Measurements from ENCODE around the gene TMPRSS13.
"Not testable (repeated sequence)": the region's sequence is repeated elsewhere in the genome, so short reads cannot be mapped to it uniquely, and the experiment has no call there.

TMPRSS13 gene

DNA sequence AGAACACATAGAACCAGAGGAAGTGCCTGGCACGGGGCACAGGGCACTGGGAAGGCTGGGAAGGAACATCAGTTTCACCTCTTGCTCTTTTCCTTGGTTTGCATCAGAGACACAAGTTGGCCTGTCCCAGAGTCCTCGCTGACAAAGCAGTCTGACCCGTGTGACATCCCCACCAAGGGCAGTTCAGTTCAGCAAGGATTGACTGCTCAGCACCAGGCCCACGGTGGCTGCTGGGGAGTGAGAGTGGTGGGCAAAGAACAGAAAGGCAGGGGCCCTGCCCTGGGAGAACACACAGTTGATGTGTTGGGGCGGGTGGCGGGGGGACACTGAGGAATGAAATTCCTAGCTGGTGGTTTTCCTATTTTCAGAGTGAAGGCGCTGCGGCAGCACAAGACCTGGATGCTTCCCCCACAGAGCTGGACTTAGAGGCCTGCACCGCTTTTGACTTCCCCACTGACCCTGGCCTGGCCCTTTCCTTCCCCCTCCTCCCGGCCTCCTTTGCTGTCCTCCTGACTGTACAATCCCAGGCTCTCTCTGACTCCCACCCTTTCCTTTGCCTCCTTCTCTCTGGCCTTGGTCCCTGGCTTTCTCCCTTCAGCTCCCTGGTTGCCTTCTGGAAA, 2.2 kb upstream of the TMPRSS13 start:
- Histone ChIP-seq H3K4me3 (no peak overlapping the region), H3K36me3 (replicated peaks) (no peaks in the 10 kb centered on the region), H3K27me3 (ENCODE audit: low read depth) (peaks cover 21% of the 10 kb centered on the region), H3K9me3 (no peaks in the 10 kb centered on the region), H3K4me1 (0 out of 2 replicates have a peak, but pooled peaks cover 2% of the 10 kb centered on the region)
- no peak for DNase-seq (ENCODE audit: low spot score in 2 of 2)
- in situ Hi-C loops (cut with MboI; ENCODE audit: low sequenced_read_pairs) = no loop called here

DNA sequence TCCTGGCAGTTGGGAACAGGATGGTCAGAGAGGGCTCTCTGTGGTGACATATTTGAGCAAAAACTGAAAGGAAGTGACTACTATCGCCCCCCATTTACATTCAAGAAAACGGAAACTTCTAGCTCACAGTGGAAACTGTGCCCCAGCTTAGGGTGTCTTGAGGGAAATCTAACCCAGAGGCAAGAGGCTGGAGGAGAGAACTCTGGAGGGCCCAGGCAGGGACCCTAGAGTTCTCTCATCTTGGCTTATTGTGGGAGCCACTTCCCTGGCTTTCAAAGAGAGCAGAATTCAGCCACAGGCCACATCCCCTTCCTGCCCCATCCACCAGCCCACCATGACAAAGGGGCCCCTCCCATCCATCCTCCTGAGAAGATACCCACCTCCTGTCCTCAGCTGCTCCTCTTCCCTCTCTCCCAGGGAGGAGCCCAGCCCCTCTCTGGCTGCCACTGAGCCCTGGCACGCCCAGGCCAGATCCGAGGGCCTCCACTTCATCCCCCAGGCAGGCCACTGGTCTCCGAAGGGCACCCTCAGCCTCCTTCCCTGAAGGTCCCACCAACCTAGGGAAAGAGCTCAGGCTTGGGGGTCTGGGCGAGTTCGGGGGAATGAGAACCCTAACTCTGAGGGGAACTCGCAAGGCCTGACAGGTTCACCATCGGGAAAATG, 1.6 kb upstream of the TMPRSS13 start:
- Histone ChIP-seq H3K4me1 (0 out of 2 replicates have a peak, but pooled peaks cover 2% of the 10 kb centered on the region), H3K4me3 (no peak overlapping the region), H3K36me3 (replicated peaks) (no peaks in the 10 kb centered on the region), H3K9me3 (no peaks in the 10 kb centered on the region), H3K27me3 (ENCODE audit: low read depth) (peaks cover 22% of the 10 kb centered on the region)
- in situ Hi-C loops (cut with MboI; ENCODE audit: low sequenced_read_pairs) = no loop called here
- DNase-seq (ENCODE audit: low spot score in 2 of 2) = no peak

DNA sequence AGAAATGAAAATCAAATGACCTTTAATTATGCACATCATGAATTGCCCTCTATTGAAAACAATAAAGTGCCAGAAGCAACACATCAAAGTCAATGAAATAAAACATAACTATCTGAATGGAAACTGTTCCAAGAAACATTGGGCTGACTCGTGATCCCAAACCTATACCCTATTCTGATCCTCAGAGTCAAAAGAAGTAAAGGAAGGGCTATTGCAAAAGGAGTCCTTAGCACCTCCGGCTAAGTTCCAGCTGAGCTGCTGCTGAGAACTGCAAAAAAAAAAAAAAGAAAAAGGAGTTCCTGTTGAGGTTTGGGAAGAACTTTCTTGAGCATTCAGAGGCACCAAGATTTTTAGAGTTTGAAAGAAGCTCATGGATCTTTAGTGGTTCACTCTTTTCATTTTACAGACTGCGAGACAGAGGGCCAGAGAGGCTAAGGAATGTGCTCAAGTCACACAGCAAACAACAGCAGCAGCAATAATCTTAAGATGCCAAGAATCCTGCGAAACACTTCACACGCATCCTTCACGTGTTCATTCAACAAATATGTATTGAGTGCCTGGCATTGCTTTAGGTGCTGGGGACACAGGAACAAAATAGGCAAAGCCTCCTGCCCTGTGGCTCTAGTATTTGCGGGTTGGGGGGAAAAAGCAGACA, 841 bp upstream of the TMPRSS13 start:
- in situ Hi-C loops (cut with MboI; ENCODE audit: low sequenced_read_pairs) = no loop called here
- H3K4me3 ChIP-seq = no peak overlapping the region
- H3K9me3 ChIP-seq = no peaks in the 10 kb centered on the region
- H3K27me3 ChIP-seq (ENCODE audit: low read depth) = peaks cover 22% of the 10 kb centered on the region
- DNase-seq (ENCODE audit: low spot score in 2 of 2) = no peak
- H3K36me3 ChIP-seq (replicated peaks) = no peaks in the 10 kb centered on the region
- 0 out of 2 replicates have a peak, but pooled peaks cover 2% of the 10 kb centered on the region for H3K4me1 ChIP-seq

DNA sequence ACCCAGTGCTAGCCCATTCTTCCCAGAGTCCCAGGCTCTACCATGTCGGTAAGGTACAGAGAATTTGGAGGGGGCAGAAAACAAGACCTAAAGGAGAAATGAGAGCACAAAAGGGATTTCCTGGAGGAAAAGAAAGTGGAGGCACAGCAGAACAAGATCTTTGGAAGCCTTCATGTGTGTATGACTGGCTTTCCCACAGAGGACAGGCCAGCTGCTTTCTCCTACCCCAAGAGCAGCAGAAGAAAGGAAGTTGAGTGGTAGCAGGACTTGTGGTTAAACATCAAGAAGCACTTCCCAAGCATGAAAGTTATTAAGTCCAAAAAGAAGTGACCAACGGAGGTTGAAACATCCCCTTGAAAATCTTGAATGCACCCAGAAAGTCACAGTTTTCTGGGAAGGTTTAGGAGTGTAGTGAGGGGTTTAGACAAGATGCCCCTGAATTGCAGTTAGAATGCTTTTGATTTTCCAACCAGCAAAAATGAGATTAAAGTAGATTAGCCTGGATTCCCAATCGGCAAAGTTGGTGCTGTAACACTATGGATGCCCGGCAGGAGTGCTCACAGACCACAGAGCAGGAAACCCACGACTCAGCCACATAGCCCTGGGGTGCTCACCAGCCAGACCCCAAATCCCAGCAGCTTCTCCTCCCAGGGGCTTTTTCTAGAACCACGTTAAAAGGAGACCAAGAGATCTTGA, 608 bp downstream of the TMPRSS13 start:
- no peaks in the 10 kb centered on the region for H3K36me3 ChIP-seq (replicated peaks)
- in situ Hi-C loops (cut with MboI; ENCODE audit: low sequenced_read_pairs) = no loop called here
- no peak for DNase-seq (ENCODE audit: low spot score in 2 of 2)
- no peak overlapping the region for H3K4me3 ChIP-seq
- peaks cover 22% of the 10 kb centered on the region for H3K27me3 ChIP-seq (ENCODE audit: low read depth)
- H3K4me1 ChIP-seq = 0 out of 2 replicates have a peak, but pooled peaks cover 2% of the 10 kb centered on the region
- H3K9me3 ChIP-seq = no peaks in the 10 kb centered on the region

DNA sequence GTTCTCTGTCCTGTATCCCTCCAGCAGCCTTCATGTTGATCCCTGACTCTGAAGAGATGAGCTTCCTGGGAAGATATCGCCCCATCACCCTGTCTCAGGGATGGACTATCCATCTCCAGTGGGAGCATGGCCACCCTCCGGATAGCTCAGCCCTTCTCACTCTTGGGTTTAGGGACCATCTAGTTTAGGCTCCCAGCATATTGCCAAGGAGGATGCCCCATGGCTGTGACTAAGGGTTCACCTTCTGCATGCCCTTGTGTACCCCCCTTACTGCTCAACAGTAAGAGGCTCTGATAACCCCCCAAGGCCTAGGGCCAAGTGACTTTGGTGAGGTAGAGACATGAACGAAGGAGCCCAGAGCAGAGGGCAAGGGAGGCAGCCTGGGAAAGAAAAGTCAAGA, 1.3 kb downstream of the TMPRSS13 start:
- no peaks in the 10 kb centered on the region for H3K36me3 ChIP-seq (replicated peaks)
- peaks cover 22% of the 10 kb centered on the region for H3K27me3 ChIP-seq (ENCODE audit: low read depth)
- H3K9me3 ChIP-seq = no peaks in the 10 kb centered on the region
- in situ Hi-C loops (cut with MboI; ENCODE audit: low sequenced_read_pairs) = no loop called here
- no peak for DNase-seq (ENCODE audit: low spot score in 2 of 2)
- 0 out of 2 replicates have a peak, but pooled peaks cover 2% of the 10 kb centered on the region for H3K4me1 ChIP-seq
- H3K4me3 ChIP-seq = no peak overlapping the region

DNA sequence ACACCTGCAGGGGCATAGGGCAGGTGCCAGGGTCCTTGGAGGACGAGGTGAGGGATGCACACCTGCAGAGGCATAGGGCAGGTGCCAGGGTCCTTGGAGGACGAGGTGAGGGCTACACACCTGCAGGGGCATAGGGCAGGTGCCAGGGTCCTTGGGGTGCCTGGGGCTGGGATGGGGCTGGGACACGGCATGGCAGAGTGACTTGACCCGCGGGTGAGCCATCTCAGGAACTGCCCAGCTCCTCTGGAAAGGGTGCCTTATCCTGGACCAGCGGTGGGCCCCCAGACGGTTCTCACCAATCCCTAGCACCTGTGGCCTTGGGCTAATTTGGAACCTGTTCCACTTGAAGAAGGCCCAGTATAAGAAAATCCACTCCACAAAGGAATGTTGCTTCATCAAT, 3.0 kb downstream of the TMPRSS13 start:
- H3K27me3 ChIP-seq (ENCODE audit: low read depth) = peaks cover 22% of the 10 kb centered on the region
- H3K9me3 ChIP-seq; H3K4me3 ChIP-seq; H3K36me3 ChIP-seq (replicated peaks); H3K4me1 ChIP-seq; DNase-seq (ENCODE audit: low spot score in 2 of 2); in situ Hi-C loops (cut with MboI; ENCODE audit: low sequenced_read_pairs): not testable (repeated sequence)

DNA sequence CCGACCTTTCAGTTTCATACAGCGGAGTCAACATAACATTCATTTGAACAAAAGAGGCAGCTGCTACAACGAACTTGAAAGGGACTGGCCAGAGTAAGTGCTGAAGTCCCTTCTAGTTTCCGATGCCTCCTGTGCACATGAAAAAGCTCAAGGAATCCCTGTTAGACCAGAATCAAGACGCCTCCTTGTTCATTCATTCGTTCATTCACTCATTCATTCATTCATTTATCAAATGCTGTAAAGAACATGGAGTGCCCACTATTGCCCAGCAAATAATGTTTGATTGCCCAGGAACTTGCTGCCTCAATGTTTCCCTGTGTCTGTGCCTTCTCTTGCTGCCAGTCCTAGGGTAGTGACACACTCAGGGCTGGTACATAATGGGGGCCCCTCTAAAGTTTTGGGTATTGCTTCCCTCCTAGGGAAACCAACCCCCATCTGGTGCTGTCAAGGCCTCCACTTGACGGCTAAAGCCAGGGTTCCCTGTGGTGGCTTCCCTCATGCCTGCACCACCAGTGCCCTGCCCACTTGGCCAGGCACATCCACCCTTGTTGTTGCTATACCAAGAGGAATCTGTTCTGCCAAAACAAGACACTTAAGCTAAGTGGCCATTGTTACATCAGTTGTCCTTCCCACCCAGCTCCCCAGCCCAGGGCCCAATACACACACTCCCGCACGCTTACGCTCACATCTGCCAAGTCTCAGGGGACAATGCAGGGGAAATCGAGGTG, 3.8 kb downstream of the TMPRSS13 start:
- no peak for DNase-seq (ENCODE audit: low spot score in 2 of 2)

DNA sequence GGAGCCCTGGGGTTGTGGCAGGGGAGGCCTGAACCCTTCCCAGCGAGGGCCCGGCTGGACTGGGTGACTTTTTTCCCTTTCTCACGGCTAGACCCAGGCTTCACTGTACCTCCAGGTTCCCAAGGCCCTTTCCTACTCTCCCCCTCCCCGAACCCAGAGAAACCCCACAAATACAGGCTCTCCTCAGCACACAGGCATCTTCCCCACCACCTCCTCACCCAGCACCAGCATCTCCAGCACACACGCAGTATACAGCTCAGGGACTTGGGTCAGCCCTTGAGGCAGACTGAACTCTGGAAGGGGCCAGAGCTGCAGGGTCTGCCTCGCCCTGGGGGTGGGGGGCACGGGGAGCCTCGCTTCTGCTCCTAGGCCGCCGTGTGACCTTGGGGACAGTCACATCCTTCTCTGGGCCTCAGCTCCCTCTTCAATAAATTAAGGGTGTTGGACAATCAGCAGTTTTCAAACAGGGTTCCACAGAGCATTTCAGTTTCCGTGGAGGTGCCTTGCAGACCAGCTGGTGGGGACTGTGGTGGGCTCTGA, 4.5 kb downstream of the TMPRSS13 start:
- H3K4me3 ChIP-seq = no peak overlapping the region
- H3K4me1 ChIP-seq = 0 out of 2 replicates have a peak, but pooled peaks cover 2% of the 10 kb centered on the region
- no peak for DNase-seq (ENCODE audit: low spot score in 2 of 2)
- in situ Hi-C loops (cut with MboI; ENCODE audit: low sequenced_read_pairs) = no loop called here
- H3K9me3 ChIP-seq = no peaks in the 10 kb centered on the region
- H3K27me3 ChIP-seq (ENCODE audit: low read depth) = peaks cover 22% of the 10 kb centered on the region
- H3K36me3 ChIP-seq (replicated peaks) = no peaks in the 10 kb centered on the region

More for the DNA sequence above, 3.8 kb downstream of the TMPRSS13 start:
- in situ Hi-C loops (cut with MboI; ENCODE audit: low sequenced_read_pairs) = no loop called here
- no peaks in the 10 kb centered on the region for H3K9me3 ChIP-seq
- H3K27me3 ChIP-seq (ENCODE audit: low read depth) = peaks cover 22% of the 10 kb centered on the region
- H3K36me3 ChIP-seq (replicated peaks) = no peaks in the 10 kb centered on the region
- 0 out of 2 replicates have a peak, but pooled peaks cover 2% of the 10 kb centered on the region for H3K4me1 ChIP-seq
- no peak overlapping the region for H3K4me3 ChIP-seq

DNA sequence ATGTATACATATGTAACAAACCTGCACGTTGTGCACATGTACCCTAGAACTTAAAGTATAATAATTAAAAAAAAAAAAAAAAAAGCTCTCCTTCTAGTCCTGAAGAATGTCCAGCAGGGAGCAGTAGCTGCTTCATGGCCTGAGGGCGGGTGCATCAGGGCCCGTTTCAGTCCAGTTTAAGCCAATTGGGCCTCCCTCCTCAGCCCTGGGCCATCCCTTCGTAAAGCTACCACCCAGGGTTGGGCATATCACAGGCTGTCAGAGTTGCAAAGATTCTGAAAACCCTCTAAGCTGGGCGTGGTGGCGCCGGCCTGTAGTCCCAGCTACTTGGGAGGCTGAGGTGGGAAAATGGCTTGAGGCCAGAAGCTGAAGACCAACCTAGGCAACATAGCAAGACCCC, 5.4 kb downstream of the TMPRSS13 start:
- Histone ChIP-seq H3K9me3 (no peaks in the 10 kb centered on the region), H3K4me1 (0 out of 2 replicates have a peak, but pooled peaks cover 2% of the 10 kb centered on the region), H3K36me3 (replicated peaks) (no peaks in the 10 kb centered on the region), H3K4me3 (no peak overlapping the region), H3K27me3 (ENCODE audit: low read depth) (peaks cover 22% of the 10 kb centered on the region)
- DNase-seq (ENCODE audit: low spot score in 2 of 2) = no peak
- in situ Hi-C loops (cut with MboI; ENCODE audit: low sequenced_read_pairs) = no loop called here

DNA sequence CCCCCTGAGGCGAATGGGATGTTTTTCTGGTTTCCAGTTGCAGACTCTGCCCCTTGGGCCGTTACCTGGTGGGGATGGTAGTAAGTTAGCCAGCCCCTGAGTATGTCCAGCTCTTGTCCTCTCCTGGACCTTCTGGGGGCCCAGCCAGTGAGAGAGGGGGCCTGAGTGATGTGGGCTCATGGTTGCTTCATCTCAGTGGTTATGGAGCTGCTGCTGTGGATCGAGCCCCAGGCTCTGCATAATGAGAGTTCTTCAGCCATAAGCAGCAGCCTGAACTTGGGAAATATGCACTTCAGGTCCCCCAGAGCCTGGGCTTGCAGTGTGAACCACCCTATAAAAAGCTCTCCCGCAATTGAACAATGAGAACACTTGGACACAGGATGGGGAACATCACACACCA, 5.9 kb downstream of the TMPRSS13 start:
- in situ Hi-C loops (cut with MboI; ENCODE audit: low sequenced_read_pairs) = no loop called here
- DNase-seq (ENCODE audit: low spot score in 2 of 2) = no peak
- 0 out of 2 replicates have a peak, but pooled peaks cover 2% of the 10 kb centered on the region for H3K4me1 ChIP-seq
- H3K36me3 ChIP-seq (replicated peaks) = no peaks in the 10 kb centered on the region
- H3K4me3 ChIP-seq = no peak overlapping the region
- H3K27me3 ChIP-seq (ENCODE audit: low read depth) = peaks cover 20% of the 10 kb centered on the region
- no peaks in the 10 kb centered on the region for H3K9me3 ChIP-seq

DNA sequence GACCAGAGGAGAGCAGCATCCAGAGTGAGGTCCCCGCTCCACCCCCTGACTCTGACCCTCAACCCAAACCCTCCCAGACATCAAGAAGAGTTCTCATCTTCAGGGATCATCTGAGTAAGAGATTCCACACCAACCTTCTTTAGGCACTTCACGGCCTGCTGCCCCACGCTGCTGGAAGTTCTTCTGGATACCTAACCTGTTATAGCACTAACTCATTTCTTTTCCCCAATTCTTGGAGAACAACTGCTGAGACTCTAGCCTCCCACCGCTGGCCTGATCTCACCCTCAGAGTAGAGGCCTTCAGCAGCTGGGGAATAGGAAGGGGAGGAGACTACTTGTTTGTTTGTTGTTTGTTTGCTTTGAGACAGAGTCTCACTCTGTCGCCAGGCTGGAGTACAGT, 7.3 kb downstream of the TMPRSS13 start:
- no peaks in the 10 kb centered on the region for H3K36me3 ChIP-seq (replicated peaks)
- peaks cover 6% of the 10 kb centered on the region for H3K27me3 ChIP-seq (ENCODE audit: low read depth)
- H3K9me3 ChIP-seq = no peaks in the 10 kb centered on the region
- in situ Hi-C loops (cut with MboI; ENCODE audit: low sequenced_read_pairs) = no loop called here
- H3K4me1 ChIP-seq = 0 out of 2 replicates have a peak, but pooled peaks cover 2% of the 10 kb centered on the region
- H3K4me3 ChIP-seq = no peak overlapping the region
- no peak for DNase-seq (ENCODE audit: low spot score in 2 of 2)

DNA sequence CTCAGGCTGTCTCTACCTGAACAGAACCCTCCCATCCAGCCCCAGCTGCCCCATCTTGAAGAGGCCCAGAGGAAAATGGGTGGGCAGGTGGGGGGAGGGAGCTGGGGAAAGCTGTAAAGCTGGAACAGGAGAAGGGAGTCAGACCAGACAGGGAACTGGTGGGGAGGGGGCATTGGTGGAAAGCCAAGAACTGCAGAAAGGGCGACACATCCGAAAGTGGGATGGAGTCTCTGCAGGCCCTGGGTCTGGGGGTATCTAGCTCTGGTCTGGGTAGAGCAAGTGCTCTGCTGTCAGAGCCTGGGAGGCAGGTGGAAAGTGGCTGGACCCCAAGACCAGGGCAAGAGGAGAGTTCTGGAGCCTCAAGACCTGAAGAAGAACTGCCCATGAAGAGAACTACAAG, 7.7 kb downstream of the TMPRSS13 start:
- Histone ChIP-seq H3K36me3 (replicated peaks) (no peaks in the 10 kb centered on the region), H3K4me1 (no peaks in the 10 kb centered on the region), H3K9me3 (no peaks in the 10 kb centered on the region), H3K4me3 (no peak overlapping the region), H3K27me3 (ENCODE audit: low read depth) (peaks cover 1% of the 10 kb centered on the region; the same call in 1 of the 2 replicates)
- in situ Hi-C loops (cut with MboI; ENCODE audit: low sequenced_read_pairs) = no loop called here
- no peak for DNase-seq (ENCODE audit: low spot score in 2 of 2)

DNA sequence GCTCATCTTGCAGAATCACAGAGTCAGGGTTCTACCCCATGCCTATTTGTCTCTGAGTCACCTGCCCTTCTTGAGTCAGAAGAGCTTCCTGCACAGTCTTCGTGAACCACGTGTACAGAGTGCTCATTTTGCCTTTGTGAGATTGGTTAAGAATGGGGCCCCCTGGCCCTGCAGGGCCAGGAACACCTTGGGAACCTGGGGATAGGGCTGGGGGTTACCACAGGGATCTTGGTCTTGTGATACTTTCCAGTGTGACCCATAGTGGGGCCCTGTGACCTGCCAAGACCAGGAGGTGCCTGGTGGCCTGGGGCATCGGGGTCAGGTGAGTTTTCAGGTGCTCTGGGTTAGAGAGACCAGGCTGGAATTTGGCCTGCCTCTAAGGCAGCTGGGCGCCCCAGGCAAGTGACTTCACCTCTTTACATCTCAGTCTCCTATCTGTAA, 9.4 kb downstream of the TMPRSS13 start:
- DNase-seq (ENCODE audit: low spot score in 2 of 2) = no peak
- Histone ChIP-seq H3K9me3 (no peaks in the 10 kb centered on the region), H3K36me3 (replicated peaks) (no peaks in the 10 kb centered on the region), H3K27me3 (ENCODE audit: low read depth) (no peaks in the 10 kb centered on the region), H3K4me3 (no peak overlapping the region), H3K4me1 (no peaks in the 10 kb centered on the region)
- in situ Hi-C loops (cut with MboI; ENCODE audit: low sequenced_read_pairs) = no loop called here
